ENCODE measurements around the gene ZC3H11A.

DNA sequence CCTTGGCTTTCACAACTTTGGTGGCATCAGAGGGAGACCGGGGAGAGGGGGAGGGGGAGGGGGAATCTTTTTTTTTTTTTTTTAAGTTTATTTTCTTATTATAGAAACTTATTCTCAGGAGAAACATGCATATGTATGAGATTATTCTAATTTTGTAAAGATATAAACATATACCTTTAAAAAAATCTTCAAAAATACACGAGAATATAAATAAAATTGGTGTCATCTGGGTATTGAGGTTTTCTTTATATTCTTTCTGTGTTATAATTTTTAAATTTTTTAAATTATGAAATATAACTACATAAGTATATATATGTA is 47.1 kb downstream of the ZC3H11A start:
- TF ChIP-seq, protein P1, sequence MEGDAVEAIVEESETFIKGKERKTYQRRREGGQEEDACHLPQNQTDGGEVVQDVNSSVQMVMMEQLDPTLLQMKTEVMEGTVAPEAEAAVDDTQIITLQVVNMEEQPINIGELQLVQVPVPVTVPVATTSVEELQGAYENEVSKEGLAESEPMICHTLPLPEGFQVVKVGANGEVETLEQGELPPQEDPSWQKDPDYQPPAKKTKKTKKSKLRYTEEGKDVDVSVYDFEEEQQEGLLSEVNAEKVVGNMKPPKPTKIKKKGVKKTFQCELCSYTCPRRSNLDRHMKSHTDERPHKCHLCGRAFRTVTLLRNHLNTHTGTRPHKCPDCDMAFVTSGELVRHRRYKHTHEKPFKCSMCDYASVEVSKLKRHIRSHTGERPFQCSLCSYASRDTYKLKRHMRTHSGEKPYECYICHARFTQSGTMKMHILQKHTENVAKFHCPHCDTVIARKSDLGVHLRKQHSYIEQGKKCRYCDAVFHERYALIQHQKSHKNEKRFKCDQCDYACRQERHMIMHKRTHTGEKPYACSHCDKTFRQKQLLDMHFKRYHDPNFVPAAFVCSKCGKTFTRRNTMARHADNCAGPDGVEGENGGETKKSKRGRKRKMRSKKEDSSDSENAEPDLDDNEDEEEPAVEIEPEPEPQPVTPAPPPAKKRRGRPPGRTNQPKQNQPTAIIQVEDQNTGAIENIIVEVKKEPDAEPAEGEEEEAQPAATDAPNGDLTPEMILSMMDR (IDR thresholded peaks at IDR 0.05; ENCODE audit: extremely low read depth in 1 of 2, insufficient read depth in 1 of 2, low read depth in 1 of 2, low read length in 2 of 2), result no peak
- TF ChIP-seq EZH2 (IDR thresholded peaks at IDR 0.05; ENCODE audit: borderline replicate concordance, low read depth, low read length, severe bottlenecking), result no peak

Data from endothelial cell of umbilical vein (primary cell).